ENCODE data around the gene NKTR. TPM values are rescaled to one million over a fixed set of nuclear protein-coding genes. Genes with fewer than 3 reads are reported as not detected.

The NKTR gene
- total RNA-seq, 1 donor from 2014 or later = 98.9 TPM

DNA sequence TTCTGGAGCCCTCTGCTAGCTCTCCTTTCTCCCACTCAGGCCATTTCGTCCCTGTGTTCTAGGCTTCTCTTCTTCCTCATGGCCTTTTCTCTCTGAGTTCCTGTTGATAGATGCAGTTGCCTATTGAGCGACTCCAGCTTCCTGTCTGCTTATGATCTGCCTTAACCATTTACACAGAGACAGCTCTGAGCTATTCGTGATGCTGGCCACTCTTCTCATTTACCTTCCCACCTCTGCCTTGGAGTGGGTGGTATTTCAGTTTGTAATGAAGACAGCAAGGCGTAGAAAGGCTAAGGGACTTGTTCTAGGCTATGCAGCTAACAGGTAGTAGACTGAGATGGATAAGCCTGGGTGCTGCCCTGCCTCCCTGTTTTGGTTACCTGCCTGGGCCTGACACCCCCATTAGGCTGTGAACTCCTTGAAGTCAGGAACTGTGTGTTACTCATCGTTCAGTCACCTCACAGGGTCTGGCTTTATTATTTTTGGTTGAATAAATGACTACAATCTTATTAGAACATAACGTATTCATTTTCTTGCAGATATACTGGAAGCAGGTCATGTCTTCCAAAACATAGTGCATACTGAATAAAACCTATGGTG lies 40.4 kb downstream of the NKTR start:
- intact Hi-C loops (cut with micrococcal nuclease) = no loop called here

DNA sequence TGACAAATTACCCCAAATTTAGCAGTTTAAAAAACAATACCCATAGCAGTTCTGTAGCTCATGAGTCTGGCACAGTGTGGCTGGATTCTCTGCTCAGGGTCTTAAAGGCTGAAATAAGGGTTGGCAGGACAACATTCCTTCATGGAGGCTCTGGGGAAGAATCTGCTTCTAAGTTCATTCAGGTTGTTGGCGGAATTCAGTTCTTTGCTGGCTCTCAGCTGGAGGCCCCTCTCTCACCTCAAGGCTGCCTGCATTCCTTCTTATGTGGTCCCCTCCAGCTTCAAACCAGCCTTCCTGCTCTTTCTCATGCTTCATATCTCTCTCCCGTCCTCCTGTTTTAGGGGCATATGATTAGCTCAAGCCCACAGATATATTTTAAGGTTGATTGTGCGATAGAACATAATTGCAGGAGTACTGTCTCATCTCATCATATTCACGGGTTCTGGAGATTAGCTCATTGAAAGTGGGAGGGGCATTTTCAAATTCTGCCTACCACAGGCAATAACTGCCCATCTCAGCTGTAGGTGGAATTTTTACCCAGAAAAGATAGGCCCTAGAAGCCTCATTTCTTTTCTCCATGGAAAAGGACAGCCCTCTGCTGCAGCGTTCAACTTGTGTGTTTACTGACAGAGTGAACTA lies 47.5 kb downstream of the NKTR start:
- intact Hi-C loops (cut with micrococcal nuclease) = no loop called here

DNA sequence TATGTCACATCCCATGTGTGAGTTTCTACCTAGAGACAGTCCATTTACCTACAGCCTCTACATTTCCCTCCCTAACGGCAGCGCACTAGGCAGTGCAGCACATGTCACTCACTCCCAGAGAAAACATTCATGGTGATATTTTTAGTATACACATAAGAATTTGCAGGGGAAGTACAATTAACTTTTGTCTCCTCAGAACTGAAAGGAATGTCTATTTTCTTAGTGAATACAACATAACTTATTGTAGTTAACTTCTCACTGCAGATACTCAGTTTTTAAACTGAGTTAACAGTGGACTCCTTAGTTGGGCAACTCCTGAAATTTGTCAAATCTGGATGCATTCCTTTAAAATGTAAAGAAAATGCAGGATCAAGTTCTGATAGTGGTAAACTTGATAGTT lies 48.5 kb downstream of the NKTR start:
- intact Hi-C loops (cut with micrococcal nuclease) = no loop called here

DNA sequence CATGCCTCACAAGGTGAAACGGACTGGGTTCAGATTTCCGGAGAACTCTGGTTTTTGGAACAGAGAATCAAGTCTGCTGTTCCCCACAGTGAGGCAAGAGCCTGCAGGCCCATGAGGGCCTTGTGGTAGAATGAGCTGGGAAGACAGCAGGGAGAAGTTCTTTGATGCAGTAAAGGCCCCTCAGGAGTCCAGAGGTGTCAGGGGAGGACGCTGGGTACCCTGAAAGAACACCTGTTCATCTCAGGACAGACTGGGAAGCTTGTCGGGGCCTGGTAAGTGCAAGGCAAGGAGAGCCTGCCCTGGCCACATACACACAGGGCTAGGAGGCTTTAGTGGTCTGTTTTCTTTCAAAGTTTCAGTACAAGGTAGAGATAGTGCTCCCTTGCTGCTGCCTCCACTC lies 49.3 kb downstream of the NKTR start:
- intact Hi-C loops (cut with micrococcal nuclease) = no loop called here

DNA sequence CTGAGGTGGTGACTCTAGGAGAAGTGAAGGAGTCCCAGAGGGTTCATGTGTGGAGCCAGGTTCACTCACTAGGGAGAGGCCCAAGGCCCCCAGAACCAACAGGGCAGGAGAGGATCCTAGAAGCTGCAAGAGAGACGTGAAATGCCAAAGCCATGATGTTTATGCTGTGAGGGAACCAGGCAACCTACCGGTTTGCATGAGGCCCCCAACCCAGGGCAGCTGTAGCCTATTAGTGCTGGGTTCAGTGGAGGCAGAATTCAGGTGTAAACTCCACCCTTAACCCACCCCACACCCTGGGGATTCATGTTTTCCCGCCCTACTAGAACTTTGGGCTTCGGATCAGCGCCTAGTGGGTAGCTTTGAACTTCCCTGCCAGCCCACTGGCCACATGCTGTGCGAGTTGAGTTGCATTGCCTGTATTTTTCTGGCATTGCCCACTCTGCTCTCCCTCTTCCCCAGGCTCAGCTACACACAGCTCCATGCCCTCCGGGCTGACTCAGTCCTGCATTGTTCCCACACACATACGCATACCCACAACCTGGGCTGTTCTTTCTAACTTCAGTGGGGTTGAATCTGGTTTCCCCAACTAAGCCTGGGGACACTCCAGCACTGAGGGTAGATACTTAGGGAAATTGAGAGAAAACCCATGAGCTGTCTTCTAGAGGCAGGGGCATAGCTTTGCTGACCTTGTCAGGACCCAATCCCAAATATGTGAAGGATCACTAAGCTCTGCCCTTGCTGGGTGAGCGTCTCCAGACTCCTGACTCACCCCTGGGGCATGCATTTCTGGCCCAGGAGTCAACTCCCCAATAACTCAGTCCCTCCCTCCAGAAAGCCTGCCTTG lies 51.0 kb downstream of the NKTR start:
- intact Hi-C loops (cut with micrococcal nuclease) = no loop called here

DNA sequence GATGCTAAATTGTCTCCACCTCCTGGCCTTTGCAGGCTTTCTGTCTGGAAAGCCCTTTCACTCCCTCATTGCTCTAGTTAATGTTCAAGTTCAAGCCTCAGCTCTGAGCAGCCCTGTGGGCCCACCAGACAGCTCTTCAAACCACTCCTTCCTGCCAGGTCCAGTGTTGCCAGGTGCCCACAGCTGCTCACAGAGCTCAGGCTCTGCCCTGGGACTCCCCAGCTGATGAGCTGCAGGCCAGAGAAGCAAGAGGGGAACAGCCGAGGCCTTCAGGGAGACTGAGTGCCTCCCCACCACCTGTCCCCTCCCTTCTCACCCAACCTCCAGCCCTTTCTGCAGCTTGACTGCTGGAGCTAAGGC lies 51.7 kb downstream of the NKTR start:
- intact Hi-C loops (cut with micrococcal nuclease) = no loop called here

DNA sequence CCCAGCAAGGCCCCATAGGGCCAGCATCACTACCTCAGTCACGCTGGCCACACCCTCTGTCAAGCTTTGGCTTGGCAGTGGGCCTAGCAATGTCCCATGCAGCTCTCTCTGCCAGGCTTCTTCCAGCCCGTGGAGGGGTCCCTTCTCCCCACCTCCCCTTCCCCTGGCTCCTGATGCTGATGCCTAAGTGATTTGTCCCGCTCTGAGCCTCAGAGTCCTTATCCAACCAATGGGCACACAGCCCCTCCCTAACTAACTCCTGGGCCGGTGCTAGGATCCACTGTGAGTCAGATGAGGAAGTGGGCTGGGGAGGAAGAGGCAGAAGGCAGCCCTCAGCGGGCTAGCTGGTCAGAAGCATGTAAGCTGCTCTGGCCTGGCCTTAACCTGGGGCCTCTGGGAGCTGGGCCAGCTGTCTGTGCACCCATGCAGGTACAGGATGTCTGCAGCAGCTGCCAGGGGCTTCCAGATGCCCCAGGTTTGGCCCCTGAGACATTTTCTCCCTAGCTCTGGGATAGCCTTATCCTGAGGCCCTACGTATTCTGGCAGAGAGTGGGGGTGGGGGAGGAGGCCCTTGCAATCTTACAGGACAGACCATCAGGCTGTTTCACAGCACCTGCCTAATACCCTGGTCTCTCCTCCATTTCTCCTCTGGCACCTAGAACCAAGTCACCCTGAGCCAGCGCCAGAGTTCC lies 52.3 kb downstream of the NKTR start:
- intact Hi-C loops (cut with micrococcal nuclease) = no loop called here

DNA sequence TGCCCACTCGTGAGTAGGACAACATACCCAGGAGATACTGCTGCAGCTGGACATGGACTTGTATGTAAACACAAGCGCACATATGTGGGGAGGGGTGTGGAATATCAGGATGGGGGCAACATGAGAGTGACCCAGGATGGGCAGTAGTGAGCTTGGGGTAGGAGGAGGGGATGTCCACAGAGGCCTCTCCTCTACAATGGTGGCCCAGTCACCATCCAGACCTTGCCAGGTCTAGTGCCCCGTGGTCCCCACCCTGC lies 52.7 kb downstream of the NKTR start:
- intact Hi-C loops (cut with micrococcal nuclease) = no loop called here

DNA sequence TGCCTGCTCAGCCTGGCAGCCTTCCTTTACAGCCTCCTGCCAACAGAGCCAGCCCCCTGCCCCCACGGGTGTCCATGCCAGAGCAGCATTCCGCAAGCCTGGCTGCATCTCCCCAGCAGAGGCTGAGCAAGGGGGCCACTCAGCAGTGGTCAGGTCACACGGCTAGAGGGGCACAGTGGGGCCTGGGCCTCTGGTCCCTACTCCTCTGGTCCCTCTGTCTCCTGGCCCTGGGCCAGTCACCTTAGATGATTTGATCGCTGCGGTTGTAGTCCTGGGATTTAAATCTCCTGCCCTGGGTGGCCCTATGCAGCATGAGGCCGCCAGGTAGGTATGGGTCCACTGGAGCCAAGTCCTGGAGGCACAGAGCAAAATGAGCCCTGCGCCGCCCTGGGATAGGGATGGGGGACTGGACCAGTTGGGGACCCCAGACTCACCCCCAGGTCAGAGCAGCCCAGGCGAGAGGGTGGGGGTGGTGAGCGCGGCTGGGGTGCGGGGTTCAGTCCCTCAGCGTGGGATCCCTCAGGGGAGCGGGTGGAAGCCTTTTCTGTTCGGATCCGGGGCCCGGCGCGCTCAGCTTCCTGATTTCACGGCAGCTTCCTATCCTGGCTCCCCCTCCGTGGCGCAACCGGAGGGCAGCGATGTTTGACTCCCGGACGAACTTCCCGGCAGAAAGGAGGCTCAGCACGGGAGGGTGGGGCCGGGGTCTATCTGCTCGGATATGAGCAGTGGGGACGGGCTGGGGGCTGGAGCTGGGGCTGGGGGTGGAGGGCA lies 53.3 kb downstream of the NKTR start, which contains the start of gene ZBTB47:
TSS of gene ZBTB47 (plus strand) at position 138 of the 771 bp plus-strand sequence. CDS start 4,659 bp downstream, outside the sequence.
- intact Hi-C loops (cut with micrococcal nuclease) = loop anchor here (1.0 kb wide), 1 partner anchor 15 kb away; no protein-coding TSS in a partner anchor

DNA sequence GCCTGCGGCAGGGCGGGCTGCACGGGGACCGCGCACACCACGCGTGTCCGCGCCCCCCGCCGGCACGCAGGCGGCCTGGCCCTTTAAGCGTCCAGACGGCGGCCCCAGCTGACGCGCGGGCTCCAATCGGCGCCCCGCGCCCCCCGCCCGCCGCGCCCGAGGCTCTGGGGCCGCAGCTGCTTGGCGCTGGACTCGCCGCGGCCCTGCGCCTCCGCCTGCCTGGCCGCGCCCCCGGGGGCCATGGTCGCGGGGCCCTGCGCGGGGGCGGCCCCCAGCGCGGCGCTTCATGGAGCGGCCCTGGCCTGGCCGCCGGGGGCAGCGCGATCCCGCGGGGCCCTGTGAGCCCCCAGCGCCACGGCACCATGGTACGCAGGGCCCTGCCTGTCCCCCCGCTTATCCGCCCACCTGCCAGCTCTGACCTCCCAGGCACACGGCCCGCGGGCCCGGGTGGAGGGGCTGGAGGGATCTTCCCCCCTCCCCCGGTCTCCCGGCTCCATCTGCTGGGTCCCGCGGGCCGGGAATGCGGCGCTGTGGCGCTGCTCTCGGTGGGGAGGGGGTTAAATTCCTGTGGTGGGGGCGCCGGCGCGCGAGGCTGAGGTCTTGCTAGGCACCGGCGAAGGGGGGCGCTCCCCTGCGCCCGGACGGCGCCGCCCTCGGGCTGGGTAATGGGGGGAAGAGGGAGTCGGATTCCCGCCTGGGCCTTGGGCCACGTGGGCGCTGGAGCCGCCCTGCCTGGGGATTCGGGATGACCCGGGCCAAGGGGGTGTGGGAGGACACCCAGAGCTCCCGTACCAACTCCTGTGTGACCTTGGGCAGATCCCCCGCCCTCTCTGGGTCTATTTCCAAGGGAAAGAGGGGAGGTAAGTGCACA lies 54.1 kb downstream of the NKTR start:
- intact Hi-C loops (cut with micrococcal nuclease) = loop anchor here (1.0 kb wide), 1 partner anchor 16 kb away; no protein-coding TSS in a partner anchor

DNA sequence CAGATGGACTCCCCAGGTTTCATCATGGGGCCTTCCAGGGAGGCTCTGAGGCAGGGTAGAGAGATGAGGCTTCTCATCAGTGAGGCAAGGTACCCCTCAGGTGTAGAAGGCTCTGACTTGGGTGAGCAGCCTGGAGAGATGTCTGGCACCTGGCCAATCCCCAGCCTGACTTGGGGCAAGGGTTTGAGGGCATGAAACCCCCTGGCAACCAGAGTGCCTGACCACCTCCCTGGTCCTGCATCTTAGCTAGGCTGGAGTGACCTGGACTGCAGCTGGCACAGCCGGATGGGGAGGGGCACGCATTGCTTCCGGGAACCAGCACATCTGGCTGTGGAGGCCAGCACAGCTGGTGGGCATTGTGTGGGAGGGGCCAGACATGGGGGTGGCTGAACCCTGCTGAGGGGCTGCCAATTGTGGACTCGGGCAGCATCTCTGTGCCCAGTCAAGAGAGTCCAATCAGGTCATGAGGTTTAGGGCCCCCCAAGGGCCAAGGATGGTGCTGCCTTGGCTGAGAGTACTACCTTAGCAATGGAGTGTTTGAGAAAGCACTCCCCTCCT lies 54.9 kb downstream of the NKTR start:
- intact Hi-C loops (cut with micrococcal nuclease) = no loop called here

DNA sequence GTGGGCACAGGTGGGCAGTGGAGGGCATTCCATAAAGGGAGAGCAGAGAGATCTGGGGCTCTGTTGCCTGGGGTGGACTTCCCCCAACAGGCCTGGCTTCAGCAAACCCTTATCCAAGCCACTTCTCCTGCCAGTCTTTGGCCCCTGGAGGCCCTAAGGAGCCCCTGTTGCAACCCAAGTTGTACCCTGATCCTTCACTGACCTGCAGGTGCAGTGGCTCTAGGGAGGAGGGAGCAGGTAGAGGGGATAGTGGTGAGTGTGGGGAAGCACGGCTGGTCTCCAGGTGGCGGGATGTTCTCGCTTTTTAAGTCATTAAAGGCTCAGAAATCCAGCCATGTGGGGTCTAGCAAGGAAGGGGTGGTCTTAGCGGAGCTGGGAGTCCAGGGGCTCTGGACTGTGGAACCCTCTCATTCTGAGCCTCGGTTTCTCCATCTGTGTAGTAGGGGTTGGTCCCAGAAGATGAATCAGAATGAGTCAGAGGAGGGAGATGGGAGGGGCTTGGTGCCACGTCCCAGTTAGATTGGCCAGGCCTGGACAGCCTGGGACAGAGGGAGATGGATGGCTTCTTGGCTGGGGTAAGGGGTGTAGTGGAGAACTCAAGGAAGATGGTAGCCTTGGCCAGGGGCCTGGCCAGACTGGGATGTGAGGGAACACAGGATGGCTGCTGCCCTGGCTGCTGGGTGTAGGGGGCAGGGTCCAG lies 55.6 kb downstream of the NKTR start:
- intact Hi-C loops (cut with micrococcal nuclease) = no loop called here

DNA sequence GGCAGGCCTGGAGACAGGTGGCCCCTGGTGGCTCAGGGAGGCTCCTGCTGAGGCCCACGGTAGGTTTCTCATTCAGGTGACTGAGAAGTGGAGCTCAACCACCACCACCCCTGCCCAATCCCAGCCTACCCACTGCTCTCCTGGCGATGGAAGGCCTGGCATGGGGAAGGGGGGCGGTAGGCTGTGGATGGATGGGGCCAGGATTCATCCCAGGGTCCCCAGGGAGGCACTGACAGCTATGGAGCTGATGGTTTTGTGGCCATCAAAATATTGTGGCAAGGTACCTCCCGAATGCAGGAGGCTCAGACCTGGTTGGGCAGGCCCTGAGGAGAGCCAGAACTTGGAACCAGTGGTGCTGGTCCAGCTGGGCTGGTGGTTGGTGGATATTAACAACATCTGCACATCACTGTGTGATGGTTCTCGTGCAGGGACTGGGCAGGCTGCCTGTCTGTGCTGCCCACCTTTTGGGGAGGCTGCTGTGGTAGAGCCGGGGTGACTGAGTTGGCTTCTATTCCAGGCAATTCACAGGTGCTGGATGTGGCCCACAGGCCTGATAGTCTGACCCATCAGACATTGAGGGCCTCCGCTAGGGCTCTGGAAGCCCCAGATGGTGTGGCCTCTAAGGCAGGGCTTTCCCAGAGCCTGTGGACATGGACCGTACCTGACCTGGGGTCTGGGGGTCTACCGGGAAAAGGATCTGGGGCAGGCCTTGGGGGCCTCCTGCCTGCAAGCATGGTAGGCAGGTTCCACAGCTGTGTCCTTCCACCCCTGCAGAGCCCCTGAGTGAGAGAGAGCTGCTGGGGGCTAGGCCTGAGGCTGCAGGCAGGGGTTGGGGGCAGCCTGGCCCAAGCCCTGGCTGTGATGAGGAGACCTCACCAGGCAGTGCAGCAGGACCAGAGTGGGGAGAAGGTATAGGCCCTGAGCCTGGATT lies 56.5 kb downstream of the NKTR start:
- intact Hi-C loops (cut with micrococcal nuclease) = no loop called here

DNA sequence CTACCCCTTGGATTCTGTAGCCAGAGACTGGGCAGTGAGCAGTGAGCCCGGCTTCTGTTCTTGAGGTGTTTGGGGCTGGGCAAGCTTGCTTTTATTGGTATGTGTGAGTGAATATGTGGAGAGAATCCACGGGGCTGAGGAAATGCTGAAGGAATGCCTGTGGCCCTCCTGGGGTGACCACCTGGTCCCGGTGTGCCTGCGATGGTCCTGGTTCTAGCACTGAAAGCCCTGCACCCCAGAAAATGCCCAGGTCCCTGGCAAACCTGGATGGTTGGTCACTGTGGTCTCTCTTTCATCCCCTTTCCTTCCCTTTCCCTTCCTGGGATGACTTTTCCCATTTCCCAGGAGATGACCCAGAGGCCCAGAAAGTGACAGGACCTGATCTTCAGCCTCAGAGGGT lies 57.2 kb downstream of the NKTR start:
- intact Hi-C loops (cut with micrococcal nuclease) = no loop called here

DNA sequence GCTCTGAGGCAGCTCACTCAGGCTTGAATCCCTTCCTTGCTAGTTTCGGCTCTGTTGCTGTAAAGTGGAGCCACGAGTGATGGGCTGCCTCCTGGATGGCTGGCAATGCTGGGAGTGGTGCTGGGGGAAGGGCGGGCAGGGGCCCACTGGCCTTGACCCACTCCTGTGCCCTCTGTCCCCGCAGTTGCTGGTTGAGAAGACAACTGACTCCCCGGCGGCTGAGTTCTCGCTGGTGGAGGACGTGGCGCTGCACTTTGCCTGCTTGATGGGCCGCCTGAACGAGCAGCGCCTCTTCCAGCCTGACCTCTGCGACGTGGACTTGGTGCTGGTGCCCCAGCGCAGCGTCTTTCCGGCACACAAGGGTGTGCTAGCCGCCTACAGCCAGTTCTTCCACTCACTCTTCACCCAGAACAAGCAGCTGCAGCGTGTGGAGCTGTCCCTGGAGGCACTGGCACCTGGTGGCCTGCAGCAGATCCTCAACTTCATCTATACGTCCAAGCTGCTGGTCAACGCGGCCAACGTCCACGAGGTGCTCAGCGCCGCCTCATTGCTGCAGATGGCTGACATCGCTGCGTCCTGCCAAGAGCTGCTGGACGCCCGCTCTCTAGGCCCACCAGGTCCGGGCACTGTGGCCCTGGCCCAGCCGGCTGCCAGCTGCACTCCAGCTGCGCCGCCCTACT lies 57.7 kb downstream of the NKTR start:
- intact Hi-C loops (cut with micrococcal nuclease) = no loop called here

DNA sequence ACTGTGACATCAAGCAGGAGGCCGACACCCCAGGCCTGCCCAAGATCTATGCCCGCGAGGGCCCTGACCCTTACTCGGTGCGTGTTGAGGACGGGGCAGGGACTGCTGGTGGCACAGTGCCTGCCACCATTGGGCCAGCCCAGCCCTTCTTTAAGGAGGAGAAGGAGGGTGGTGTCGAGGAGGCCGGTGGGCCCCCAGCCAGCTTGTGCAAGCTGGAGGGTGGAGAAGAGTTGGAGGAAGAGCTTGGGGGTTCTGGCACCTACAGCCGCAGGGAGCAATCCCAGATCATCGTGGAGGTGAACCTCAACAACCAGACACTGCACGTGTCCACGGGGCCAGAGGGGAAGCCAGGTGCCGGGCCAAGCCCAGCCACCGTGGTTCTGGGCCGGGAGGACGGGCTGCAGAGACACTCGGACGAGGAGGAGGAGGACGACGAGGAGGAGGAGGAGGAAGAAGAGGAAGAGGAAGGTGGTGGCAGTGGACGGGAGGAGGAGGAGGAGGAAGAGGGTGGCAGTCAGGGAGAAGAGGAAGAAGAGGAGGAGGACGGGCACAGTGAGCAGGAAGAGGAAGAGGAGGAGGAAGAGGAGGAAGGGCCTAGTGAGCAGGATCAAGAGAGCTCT lies 58.4 kb downstream of the NKTR start:
- intact Hi-C loops (cut with micrococcal nuclease) = no loop called here

DNA sequence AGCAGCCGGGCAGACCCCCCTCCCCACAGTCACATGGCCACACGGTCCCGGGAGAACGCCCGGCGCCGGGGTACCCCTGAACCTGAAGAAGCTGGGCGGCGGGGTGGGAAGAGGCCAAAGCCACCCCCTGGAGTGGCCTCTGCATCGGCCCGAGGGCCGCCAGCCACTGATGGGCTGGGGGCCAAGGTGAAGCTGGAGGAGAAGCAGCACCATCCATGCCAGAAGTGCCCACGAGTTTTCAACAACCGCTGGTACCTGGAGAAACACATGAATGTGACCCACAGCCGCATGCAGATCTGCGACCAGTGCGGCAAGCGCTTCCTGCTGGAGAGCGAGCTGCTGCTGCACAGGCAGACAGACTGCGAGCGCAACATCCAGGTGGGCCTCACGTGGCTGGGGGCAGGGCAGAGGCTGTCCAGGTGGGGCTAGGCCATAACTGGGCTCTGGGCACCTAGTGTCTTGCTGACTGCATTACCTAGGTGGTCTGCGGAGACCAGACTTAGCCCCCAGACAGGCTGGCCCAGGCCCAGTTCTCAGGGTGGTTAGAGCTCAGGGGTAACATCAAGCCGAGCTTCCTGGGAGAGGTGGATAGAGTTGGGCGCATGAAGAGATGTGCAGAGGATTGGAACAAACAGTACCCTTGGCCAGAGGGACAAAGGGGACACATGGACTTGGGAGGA lies 59.1 kb downstream of the NKTR start:
- intact Hi-C loops (cut with micrococcal nuclease) = no loop called here
